HG03565 (cell line): ENCODE results near the gene HOXA7.

Experiments
- ATAC-seq: cut with Tn5 transposase; IDR thresholded peaks from one replicate; pipeline ENCODE4 v1.9.1; 2021; ENCODE audit warnings: mild to moderate bottlenecking, moderate library complexity; ENCODE audit not compliant: unreplicated experiment

HOXA7 gene

DNA sequence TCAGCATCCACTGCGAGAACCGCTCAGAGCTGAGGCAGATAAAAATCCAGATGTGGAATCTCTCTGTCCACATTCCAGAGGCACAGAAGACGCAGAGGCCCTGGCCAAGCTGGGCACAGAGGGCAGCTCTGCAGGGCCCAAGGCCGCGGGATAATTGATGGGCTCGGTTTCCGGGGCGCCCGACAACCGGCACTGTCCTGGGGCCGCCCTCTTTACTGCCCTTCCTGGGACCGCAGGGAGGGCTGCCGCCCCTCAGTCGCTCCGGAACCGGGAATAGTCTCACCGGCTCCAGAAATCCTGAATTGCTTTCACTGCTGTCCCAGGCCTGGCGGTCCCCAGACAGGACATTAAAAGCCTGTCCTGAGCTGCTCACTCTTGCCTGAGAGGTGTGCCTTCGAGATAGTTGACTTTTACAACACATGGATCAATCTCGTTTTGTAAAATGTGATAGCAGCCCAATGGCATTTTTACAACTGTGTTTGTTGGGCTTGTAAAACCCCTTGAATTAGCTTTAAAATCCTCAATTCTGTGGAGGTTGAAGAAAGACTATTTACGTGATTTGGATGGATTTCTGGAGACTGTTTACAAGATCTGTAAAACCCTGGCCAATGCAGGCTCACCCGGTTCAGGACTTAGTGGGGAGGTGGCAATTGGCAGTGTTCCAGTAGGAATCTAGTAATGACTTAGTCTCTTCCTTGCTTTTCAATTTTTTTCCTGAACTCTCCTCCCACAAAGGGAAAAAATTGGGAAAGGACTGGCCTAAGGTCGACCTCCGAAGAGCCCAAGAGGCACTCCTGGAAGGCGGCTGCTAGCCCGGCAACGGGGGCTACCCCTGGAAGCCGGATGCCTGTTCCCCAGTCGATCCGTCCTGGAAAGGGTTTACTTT lies 7.5 kb downstream of the HOXA7 start:
- no peak for ATAC-seq

DNA sequence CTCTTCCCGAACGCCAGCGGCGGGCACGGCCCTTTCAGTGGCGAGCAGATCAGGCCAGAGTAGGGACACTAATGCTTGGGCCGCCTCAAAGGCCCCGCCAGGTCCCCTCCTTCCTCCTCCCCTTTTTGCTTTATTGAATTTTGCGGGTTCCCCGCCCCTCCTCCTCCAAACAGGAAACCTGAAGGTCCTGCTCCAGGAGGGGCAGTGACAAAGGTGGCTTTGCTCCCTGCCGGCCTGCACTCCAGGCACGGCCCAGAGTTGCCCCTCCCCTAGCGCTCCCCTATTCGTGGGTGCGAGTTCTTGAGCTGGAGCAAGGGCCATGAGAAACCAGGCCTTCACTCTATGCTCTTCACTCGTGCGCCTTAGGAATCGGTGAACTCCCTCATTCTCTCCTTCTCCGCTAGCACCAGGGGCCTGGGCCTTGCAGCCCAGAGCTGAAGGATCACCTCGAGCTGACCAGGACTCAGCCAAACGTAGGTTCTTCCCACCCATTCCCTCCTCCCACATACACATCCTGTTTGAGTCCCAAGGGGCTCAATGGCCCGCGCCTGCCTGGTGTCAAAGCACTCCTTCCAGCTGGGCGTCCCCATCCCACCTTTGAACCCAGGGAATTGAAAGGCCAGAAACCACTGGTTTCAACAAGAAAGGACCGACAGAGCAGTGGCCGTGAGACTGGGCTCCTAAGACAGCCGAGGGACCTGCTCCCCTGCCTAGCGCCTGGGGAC lies 8.3 kb downstream of the HOXA7 start:
- no peak for ATAC-seq

DNA sequence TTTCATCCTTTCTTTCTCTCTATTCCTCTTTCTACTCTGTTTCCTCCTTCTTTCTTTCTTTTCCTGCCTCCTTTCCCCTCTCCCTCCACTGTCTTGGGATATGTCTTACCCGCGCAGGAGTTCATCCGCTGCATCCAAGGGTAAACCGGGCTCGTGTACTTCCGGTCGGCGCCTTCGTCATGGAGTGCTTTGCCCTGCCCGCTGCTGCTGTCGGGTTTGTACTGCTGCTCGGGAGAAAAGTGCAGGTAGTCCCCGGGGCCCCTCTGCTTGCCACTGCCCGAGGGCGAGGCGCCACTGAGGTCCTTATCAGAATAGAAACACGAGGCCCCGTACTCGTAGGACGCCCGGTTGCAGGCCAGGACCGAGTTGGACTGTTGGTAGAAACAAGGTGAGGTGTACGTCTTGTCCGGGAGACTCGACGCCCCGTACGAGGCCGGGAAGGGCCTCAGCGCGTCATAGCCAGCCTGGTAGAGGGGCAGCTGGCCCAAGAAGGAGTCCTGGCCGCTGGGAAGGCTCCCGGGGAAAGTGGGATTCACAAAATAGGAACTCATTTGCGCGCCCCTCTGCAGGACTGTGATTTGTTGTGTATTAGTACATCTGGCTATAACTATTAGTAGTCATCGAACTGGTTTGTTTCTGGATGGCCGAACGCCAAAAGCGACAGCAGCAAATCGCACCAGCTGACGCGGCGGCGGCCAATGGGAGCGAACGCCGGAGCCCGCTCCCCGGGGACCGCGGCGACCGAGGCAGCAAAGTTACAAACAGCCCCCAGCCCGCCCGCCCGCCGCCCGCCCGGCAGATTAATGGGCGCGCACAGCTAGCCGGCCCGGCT lies 9.1 kb downstream of the HOXA7 start, which contains the start of gene HOXA6:
Gene HOXA6 (minus strand): TSS at position 576 of the 832 bp plus-strand sequence. CDS start 25 bp downstream, at position 551.
- ATAC-seq = no peak

DNA sequence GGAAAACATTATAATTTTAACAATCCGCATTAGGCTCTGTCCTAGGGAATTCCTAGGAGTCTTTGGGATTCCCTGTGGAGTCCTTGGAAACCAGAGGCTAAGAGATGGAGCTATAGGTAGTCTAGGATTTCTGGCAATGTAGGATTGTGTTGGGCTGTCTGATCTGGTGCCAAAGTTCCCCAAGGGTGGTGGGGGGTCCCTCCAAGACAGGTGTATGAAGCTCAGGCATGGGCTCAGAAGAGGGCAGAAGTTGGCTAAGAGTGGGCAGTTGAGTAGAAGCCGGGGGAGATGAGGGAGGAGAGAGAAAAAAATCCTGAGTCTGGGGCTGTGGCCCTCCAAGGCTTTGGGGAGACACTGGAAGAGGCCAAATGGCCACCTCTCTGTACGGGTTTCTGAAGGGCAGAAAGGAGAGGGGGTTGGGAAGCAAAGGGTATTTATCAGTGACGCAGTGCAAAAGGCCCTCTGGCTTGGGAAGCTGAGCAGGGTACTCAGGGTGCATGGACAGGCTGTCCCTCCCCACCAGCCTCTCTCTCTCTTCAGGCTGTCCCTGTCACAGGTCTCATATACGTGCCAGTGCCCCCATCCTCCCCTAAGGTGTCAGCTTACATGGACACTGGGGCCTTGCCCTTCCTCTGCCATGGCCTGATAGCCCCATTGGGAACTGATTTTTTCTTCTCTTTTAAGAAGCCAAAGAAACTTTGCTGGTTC lies 9.8 kb downstream of the HOXA7 start:
- ATAC-seq = no peak

DNA sequence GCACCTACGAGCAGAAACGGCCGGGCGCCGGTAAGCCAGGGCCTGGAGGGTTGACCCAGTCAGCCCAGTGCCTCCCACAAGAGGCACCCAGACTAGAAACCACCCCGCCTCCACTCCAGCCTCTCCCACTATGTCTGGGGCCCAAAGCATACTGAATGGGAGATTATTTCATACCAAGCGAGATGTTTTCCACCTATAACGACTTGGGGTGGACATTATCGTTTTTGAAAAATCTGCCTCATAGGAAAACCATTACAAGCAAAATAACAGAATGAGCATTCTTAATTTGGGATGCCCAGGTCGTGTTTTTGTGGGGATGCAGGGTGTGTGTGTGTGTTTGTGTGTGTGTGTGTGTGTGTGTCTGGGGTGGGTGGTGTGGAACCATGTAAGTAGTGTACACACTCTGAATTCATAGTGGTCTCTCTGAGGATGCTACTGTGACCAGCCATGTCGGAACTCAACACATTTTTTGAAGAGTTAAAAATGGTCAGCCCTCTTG lies 10.5 kb downstream of the HOXA7 start:
- no peak for ATAC-seq

DNA sequence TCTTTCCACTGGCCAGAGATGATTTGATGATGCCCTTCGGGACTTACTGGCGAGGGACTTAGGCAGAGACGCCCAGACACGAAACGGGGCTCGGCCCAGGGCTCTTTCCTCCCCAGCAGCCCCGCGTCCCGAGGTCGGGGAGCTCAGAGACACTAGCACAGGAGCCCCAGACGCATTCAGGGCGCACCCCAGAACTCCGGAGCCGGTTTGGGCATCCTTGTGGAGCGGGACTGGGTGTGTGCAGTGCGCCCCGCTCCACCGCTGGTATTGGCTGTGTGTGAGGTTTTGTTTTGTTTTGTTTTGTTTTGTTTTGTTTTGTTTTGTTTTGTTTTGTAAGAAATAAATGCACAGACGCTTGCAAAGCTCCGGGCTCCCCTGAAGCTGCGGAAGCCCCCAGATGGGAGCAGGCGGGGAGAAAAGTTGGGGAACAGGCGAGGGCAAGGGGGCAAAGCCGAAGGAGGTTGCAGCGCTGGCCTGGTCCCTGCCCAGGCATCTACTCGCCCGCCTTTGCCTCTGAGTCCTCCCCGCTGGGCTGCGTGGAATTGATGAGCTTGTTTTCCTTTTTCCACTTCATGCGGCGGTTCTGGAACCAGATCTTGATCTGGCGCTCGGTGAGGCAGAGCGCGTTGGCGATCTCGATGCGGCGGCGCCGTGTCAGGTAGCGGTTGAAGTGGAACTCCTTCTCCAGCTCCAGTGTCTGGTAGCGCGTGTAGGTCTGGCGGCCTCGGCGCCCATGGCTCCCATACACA lies 11.1 kb downstream of the HOXA7 start:
- ATAC-seq = no peak

DNA sequence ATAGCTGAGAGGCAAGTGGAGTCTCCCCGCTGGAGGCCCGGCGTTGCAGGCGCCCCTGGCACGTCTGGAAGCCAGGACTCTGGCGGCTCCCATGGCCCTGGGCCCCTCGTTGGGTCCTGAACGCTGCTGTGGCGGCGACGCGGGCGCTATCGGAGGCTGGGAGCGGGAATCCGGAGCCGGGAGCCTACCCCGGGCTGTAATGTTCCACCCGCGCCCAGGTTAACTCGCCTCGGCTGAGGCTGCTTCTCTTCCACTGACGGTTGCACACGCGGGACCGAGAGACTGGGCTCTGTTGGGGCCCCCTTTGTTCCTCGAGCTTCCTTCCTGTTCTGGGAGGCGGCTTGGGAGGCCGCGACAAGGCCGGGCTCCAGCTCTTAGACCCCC lies 11.7 kb downstream of the HOXA7 start:
- ATAC-seq = no peak

GRCh38 chr7:27143950-27144780 lies 12.3 kb downstream of the HOXA7 start:
- no peak for ATAC-seq

- no peak for ATAC-seq
Measured at GRCh38 chr7:27143023-27143949, 13.2 kb downstream of the HOXA7 start, which contains the start of gene HOXA5. HOXA5 (minus strand) TSS chr7:27143681; CDS start chr7:27143607, 74 bp downstream.

DNA sequence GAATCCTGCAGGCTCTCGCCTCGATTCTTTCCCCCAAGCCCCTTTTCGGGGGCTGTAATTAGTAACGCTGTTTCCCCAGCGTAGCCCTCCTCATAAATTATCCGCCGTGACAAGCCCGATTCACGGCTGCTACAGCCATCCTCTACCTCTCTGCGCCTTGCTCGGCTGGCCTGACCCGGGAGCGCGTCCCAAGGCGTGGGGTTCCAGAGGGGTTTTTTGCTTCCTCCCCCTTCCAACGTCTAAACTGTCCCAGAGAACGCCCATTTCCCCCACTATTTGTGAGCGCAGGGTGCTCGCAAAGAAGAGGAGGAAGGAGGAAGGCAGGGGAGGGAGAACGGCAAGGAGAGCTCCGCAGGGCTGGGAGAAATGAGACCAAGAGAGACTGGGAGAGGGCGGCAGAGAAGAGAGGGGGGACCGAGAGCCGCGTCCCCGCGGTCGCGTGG lies 13.9 kb downstream of the HOXA7 start:
- ATAC-seq = no peak

DNA sequence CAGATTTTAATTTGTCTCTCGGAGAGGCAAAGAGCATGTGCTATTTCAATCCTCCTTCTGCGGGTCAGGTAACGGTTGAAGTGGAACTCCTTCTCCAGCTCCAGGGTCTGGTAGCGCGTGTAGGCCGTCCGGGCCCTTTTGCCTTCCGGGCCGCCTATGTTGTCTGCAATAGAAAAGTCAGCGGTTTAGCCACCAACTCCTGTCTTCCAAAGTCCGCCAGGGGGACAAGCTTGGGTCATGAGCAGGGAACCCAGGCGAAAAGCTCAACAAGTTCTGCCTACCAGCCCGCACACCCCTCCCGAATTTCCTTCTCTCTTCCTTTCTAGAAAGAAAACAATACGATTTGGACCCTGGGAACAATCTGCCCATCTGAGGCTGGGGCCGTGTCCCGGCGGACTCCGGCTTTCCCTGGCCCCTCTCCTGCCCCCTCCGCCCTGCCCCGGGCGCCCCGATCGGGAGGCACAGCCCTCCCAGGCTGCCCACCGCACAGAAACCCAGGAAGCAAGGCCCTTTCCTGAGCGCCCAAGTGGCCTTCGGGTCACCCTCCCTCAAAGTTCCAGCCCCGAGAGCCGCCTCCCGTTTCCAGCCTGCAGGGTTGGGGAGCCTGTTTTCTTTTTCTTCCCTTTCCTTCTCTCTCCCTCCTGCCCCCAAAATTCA lies 14.4 kb downstream of the HOXA7 start:
- no peak for ATAC-seq

DNA sequence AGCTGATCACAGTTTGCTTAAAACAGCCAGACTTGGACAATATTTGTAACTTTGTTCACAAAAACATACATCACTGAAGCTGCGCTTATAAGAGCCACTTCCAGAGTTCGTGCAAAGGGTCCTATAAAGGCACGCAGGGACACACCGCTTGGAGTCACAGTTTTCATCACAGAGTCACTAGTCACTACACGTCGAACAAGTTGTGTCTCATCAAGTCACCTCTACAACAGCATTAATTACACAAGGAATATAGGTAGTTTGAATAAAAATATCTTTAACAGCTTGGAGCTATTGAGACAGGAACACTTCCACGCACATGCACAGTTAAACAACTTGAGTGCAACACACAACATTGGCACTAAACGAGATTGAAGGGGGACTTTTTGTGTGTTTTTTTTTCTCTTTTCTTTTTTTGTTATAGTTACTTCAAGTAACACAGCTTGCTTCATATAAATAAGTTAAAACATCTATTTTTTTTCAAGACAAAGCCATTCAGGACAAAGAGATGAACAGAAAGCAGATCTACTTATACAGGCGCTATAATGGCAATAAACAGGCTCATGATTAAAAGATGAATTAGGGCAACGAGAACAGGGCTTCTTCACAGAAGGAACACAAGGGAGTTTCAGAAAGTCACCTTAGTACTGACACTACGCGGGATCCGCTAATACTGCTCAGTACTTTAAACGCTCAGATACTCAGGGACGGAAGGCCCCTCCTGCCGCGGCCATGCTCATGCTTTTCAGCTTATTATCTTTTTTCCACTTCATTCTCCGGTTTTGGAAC lies 15.1 kb downstream of the HOXA7 start:
- no peak for ATAC-seq

- ATAC-seq = no peak
Measured at GRCh38 chr7:27140126-27140857, 16.2 kb downstream of the HOXA7 start.

GRCh38 chr7:27139334-27140125 lies 16.9 kb downstream of the HOXA7 start:
- ATAC-seq = no peak

GRCh38 chr7:27138985-27139333 lies 17.5 kb downstream of the HOXA7 start:
- ATAC-seq = no peak
